Psoas muscle (tissue), 8 donors: ENCODE data around the gene SETD4. TPM values are rescaled to one million over a fixed set of nuclear protein-coding genes. Genes with fewer than 3 reads are reported as not detected.

ENCODE experiments used
- ATAC-seq, 4 donors: fragments of 200-7000 bp; cut with Tn5 transposase; one replicate each; pipeline ENCODE4 v1.9.1; 2020; ENCODE audit warnings: moderate library complexity in 3 of 4, mild to moderate bottlenecking in 2 of 4
- DNase-seq, 2 donors: peaks; one replicate each; pipeline ENCODE4 v3.0.0-alpha.2; 2020
- H3K27ac ChIP-seq: fragments of 200-600 bp; one replicate; pipeline ENCODE4 v1.8.0; 2022
- H3K27me3 ChIP-seq, 3 donors: fragments of 200-600 bp in 1 of 3; one replicate each; pipeline versions ENCODE4 v1.6.1 to v1.8.0; 2013 to 2022; ENCODE audit warnings: low read length in 2 of 3, mild to moderate bottlenecking in 2 of 3, moderate library complexity in 1 of 3; ENCODE audit not compliant: insufficient read depth in 3 of 3
- H3K36me3 ChIP-seq, 2 donors: fragments of 200-600 bp in 1 of 2; one replicate each; pipeline versions ENCODE4 v1.6.1 to v1.8.0; 2013 to 2022; ENCODE audit warnings: low read depth in 1 of 2, mild to moderate bottlenecking in 1 of 2, moderate library complexity in 1 of 2; ENCODE audit not compliant: insufficient read depth in 1 of 2
- H3K4me1 ChIP-seq: fragments of 200-600 bp; one replicate; pipeline ENCODE4 v1.8.0; 2022
- H3K4me3 ChIP-seq: fragments of 200-600 bp; one replicate; pipeline ENCODE4 v1.8.0; 2022; ENCODE audit warnings: mild to moderate bottlenecking
- H3K9me3 ChIP-seq: fragments of 200-600 bp; one replicate; pipeline ENCODE4 v1.8.0; 2022
- WGBS, 3 donors: extraction: QIAGEN DNeasy Blood & Tissue Kit; methylation state at CpG; one replicate each; pipeline versions ENCODE4 v1.1.6 to v1.1.7; 2013; 5-methylcytosine and 5-hydroxymethylcytosine counted together
- intact Hi-C, 2 donors: fragments of 100-400 bp; cut with DNase I; formaldehyde crosslinking; loops; one replicate each; pipeline versions ENCODE4 v1.11.0 to v1.14.2; 2022
- polyA plus RNA-seq, 3 donors: library from polyadenylated mRNA; stranded (reverse); fragments of 200-250 nt; gene quantifications; one replicate each; pipeline ENCODE4 v1.2.3, GENCODE V29; 2013
- total RNA-seq, 4 donors: library from RNA; stranded (reverse); fragmentation: NEBNext Ultra II Directional in 2 of 4; extraction: Animal tissue kit (Norgen Biotek cat#: 25700) in 2 of 4; gene quantifications; one replicate each; pipeline versions ENCODE4 v1.2.1 to v1.2.4, GENCODE V29; 2021 to 2023
- TF ChIP-seq, protein P1 (sequence below): fragments of 200-600 bp; IDR thresholded peaks from one replicate; pipeline ENCODE4 v1.8.0; 2022; ENCODE audit warnings: antibody characterized with exemption
- donor health status: healthy with polysubstance abuse.
- donor health status: DM: no; HTN: no; CAD: no; lungs with moderate emphysema.
- donor health status: Bipolar disorder and iron deficiency.
- donor health status: healthy.
- donor health status: DM: yes; HTN: yes; CAD: no.
- donor health status: DM: no; HTN: no; CAD: no.
- donor health status: DM: no; HTN: no; CAD: no.
- donor health status: DM: yes; HTN: yes; CAD: no.

SETD4 gene
- total and polyA plus RNA-seq, 7 donors, result 6.5 to 17.9 (median 11.6) TPM

DNA sequence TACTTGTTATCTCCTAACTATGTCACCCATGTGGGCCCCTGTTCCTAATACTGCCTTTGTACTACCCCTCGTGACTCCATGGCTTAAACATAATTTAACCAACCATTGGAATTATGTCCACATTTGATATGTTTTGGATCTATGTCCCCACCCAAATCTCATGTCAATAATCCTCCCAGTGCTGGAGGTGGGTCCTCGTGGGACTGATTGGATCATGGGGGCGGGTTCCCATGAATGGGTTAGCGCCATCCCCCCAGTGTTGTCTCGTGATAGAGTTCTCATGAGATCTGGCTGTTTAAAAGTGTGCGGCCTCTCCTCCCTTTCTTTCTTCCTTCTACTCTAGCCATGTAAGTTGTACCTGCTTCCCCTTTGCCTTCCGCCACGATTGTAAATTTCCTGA, 19.3 kb upstream of the SETD4 start:
- H3K4me3 ChIP-seq, result no peak overlapping the region
- no peaks in the 10 kb centered on the region for H3K4me1 ChIP-seq
- no peak for ATAC-seq
- 78 to 81% (median 79%) methylated on average over 8 of the region's 8 CpGs for WGBS, 3 donors
- no peak for DNase-seq
- H3K9me3 ChIP-seq, result no peaks in the 10 kb centered on the region
- no peaks in the 10 kb centered on the region for H3K36me3 ChIP-seq
- H3K27me3 ChIP-seq, result no peaks in the 10 kb centered on the region
- TF ChIP-seq, protein P1, sequence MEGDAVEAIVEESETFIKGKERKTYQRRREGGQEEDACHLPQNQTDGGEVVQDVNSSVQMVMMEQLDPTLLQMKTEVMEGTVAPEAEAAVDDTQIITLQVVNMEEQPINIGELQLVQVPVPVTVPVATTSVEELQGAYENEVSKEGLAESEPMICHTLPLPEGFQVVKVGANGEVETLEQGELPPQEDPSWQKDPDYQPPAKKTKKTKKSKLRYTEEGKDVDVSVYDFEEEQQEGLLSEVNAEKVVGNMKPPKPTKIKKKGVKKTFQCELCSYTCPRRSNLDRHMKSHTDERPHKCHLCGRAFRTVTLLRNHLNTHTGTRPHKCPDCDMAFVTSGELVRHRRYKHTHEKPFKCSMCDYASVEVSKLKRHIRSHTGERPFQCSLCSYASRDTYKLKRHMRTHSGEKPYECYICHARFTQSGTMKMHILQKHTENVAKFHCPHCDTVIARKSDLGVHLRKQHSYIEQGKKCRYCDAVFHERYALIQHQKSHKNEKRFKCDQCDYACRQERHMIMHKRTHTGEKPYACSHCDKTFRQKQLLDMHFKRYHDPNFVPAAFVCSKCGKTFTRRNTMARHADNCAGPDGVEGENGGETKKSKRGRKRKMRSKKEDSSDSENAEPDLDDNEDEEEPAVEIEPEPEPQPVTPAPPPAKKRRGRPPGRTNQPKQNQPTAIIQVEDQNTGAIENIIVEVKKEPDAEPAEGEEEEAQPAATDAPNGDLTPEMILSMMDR, result no peak
- no peak overlapping the region for H3K27ac ChIP-seq
- intact Hi-C loops, result no loop called here

DNA sequence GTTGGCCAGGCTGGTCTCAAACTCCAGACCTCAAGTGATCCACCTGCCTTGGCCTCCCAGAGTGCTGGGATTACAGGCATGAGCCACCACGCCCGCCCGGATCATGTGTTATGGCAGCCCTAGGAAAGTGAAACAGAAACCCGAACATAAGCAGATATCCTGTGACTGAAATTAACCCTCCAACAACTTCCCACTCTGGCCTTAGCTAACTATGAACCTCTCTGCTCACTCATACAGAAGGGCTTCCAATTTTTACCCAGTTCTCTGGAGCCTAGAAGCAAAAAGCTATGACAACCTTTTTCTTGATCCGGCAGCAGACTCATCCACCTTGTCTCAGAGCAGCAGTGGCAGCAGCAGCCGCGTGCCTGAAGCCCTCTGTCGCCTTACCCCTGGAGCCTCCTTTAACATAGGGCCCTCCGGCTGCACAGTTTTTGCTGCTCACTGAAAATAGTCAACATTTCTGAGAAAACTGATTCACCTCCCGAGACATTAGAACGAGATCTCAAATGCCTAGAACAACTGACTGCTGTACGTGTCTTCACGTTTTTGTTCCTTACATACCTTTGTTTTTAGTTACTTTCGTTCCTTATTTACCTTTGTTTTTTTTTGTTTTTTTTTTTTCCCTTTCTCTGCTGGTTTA, 18.8 kb upstream of the SETD4 start:
- WGBS, 3 donors, result 58 to 72% (median 64%) methylated on average over 14 of the region's 14 CpGs

DNA sequence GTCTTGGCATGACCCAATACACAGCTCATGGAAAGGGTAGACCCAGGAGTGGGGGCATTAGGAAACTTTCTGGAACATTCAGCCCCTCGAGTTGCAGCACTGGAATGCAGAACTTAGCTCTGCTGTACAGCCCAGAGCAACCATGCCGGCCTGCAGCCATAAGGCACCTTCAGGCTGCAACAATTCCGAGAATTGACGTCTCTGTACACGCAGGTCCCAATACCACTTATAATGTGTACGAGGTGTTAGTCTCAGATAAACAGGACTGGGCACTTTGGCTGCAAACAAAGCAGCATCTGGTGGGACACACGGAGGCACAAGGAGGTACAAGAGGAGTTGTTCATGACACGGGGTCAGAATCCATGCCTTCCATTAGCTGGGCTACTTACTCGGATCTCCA, 17.4 kb upstream of the SETD4 start:
- no peak for ATAC-seq
- intact Hi-C loops, result no loop called here

More for the DNA sequence above, 18.8 kb upstream of the SETD4 start:
- TF ChIP-seq, protein P1, result no peak
- no peaks in the 10 kb centered on the region for H3K27me3 ChIP-seq
- no peaks in the 10 kb centered on the region for H3K4me1 ChIP-seq
- no peaks in the 10 kb centered on the region for H3K9me3 ChIP-seq
- H3K36me3 ChIP-seq, result peaks cover 0 to 3% of the 10 kb centered on the region in 2 donors
- peak in 3 of 4 donors; percentile 27 to 62 (median 47) for ATAC-seq
- no peak for DNase-seq
- intact Hi-C loops, result no loop called here
- H3K27ac ChIP-seq, result no peak overlapping the region
- H3K4me3 ChIP-seq, result no peak overlapping the region

DNA sequence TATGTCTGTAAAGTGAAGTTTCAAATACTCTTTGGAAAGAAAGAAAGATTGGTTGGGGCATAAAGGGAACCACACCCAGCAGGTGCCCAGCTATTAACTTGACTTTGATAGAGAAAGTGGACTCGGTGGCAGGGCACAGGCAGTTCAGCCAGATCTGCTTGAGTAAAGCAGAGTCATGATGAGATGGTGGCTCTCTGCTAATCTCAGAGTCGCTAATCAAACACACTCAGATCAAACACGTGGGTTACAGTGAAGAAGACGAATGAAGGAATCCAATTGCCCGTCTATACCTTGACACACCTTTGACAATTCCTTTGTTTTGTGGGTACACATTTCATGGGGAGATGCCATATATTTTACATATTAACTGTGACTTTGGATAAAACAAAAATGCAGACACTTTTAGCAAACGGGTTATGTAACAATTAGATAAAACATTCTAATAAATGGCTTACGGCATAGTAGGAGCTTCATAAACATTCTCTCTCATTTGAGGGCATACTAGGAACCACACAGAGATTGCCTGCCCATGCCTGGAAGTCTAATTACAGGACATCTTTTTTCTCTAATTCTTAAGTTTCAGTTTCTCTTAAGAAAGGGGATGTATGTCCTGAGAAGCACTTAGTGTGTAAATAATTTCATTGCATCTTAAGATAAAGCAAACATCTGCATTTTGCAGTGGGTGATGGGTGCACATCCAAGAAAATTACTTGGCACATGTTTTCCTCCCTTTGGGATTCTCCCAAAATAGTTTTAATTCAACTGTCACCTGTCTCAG, 16.7 kb upstream of the SETD4 start:
- H3K27ac ChIP-seq, result no peak overlapping the region
- 78 to 89% (median 80%) methylated on average over 7 of the region's 7 CpGs for WGBS, 3 donors
- ATAC-seq, result no peak

More for the DNA sequence above, 17.4 kb upstream of the SETD4 start:
- Histone ChIP-seq H3K36me3 (peaks cover 0 to 14% of the 10 kb centered on the region in 2 donors), H3K4me3 (no peak overlapping the region), H3K9me3 (no peaks in the 10 kb centered on the region), H3K27me3 (no peaks in the 10 kb centered on the region), H3K27ac (no peak overlapping the region), H3K4me1 (peaks cover 6% of the 10 kb centered on the region)
- TF ChIP-seq, protein P1, result no peak
- WGBS, 3 donors, result 75 to 87% (median 82%) methylated on average over 9 of the region's 9 CpGs
- DNase-seq, result no peak

More for the DNA sequence above, 16.7 kb upstream of the SETD4 start:
- Histone ChIP-seq H3K4me3 (no peak overlapping the region), H3K36me3 (peaks cover 0 to 21% of the 10 kb centered on the region in 2 donors), H3K9me3 (no peaks in the 10 kb centered on the region), H3K4me1 (peaks cover 13% of the 10 kb centered on the region), H3K27me3 (no peaks in the 10 kb centered on the region)
- no peak for DNase-seq
- TF ChIP-seq, protein P1, result no peak
- intact Hi-C loops, result no loop called here
